Immature natural killer cell (primary cell): ENCODE measurements around the gene MGLL. TPM values are rescaled to one million over a fixed set of nuclear protein-coding genes. Genes with fewer than 3 reads are reported as not detected.
A peak's percentile ranks its signal among the peaks of the same experiment; 100 is the strongest.
"Not testable (repeated sequence)": the region's sequence is repeated elsewhere in the genome, so short reads cannot be mapped to it uniquely, and the experiment has no call there.

Source experiments
- DNase-seq, 3 donors: peaks; one replicate each; pipeline ENCODE4 v3.0.0; 2022; ENCODE audit warnings: mixed read lengths in 1 of 3
- H3K27ac Mint-ChIP-seq, 6 donors: one replicate each; pipeline ENCODE4 v1.8.0; 2020; ENCODE audit warnings: mixed read lengths in 6 of 6, mild to moderate bottlenecking in 5 of 6, inconsistent platforms in 4 of 6, moderate library complexity in 3 of 6
- H3K27me3 Mint-ChIP-seq, 3 donors: one replicate each; pipeline ENCODE4 v1.8.0; 2020 to 2021; ENCODE audit warnings: low read depth in 3 of 3, mild to moderate bottlenecking in 3 of 3, mixed read lengths in 3 of 3, moderate library complexity in 3 of 3, inconsistent platforms in 1 of 3
- H3K36me3 Mint-ChIP-seq, 3 donors: one replicate each; pipeline ENCODE4 v1.8.0; 2020; ENCODE audit warnings: mixed read lengths in 3 of 3, inconsistent platforms in 2 of 3, mild to moderate bottlenecking in 2 of 3
- H3K4me1 Mint-ChIP-seq, 2 donors: one replicate each; pipeline ENCODE4 v1.8.0; 2020; ENCODE audit warnings: inconsistent platforms in 2 of 2, mild to moderate bottlenecking in 2 of 2, mixed read lengths in 2 of 2, moderate library complexity in 1 of 2
- H3K4me3 Mint-ChIP-seq, 5 donors: one replicate each; pipeline ENCODE4 v1.8.0; 2020; ENCODE audit warnings: mild to moderate bottlenecking in 5 of 5, mixed read lengths in 5 of 5, inconsistent platforms in 3 of 5, moderate library complexity in 3 of 5
- H3K9me3 Mint-ChIP-seq, 6 donors: one replicate each; pipeline ENCODE4 v1.8.0; 2020; ENCODE audit warnings: mild to moderate bottlenecking in 6 of 6, mixed read lengths in 6 of 6, inconsistent platforms in 4 of 6, moderate library complexity in 3 of 6
- polyA plus RNA-seq, 3 donors: library from polyadenylated mRNA; unstranded; fragments of 300-500 nt; fragmentation: Illumina TruSeq; gene quantifications; one replicate each; pipeline ENCODE4 v1.2.3, GENCODE V29; 2021

The MGLL gene
- polyA plus RNA-seq, 3 donors from 2014 or later, result 2.6 to 3.6 (median 2.6) TPM

DNA sequence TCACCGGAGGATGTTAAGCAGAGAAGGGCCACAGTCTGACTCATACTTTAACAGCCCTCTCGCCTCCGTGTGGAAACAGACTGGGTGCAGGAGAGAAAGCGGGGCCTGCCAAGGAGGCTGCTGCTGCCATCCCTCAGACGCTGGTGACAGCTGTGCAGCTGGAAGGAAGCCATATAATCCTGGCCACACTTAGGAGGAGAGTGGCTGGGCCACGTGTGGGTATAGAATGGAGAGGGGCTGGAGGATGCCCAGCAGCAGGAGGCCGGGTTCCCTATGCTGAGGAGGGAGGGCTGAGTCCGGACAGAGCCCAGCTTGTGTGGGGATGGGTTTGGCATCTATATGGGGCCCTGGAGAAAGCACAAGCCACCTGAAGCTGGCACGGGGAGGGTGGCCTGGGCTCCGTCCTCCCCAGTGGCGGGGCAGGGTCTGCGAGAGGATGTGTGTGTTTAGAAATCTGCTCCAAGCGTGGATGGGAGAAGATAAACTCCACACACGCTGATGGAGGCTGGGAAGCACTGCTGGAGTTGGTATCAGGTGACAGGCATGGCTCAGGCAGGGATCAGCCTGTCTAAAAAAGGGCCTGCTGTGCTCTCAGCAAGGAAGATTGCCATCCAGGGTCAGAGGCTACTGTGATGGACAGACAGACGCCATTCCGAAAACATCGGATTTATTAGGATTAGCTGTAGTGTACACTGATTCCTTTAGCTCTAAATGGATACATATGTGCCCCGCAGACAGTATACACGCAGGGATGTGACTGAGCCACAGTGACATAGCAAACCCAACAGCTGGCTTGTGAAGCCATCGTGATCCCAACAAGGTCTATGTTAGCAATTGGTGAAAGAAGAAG lies 133.7 kb downstream of the MGLL start:
- H3K27me3 Mint-ChIP-seq, result peaks cover 2 to 7% (median 3%) of the 10 kb centered on the region in 3 donors
- no peak overlapping the region for H3K4me3 Mint-ChIP-seq
- H3K36me3 Mint-ChIP-seq, result no peaks in the 10 kb centered on the region
- H3K27ac Mint-ChIP-seq, result no peak overlapping the region
- no peaks in the 10 kb centered on the region for H3K4me1 Mint-ChIP-seq
- no peaks in the 10 kb centered on the region for H3K9me3 Mint-ChIP-seq
- DNase-seq, result no peak

DNA sequence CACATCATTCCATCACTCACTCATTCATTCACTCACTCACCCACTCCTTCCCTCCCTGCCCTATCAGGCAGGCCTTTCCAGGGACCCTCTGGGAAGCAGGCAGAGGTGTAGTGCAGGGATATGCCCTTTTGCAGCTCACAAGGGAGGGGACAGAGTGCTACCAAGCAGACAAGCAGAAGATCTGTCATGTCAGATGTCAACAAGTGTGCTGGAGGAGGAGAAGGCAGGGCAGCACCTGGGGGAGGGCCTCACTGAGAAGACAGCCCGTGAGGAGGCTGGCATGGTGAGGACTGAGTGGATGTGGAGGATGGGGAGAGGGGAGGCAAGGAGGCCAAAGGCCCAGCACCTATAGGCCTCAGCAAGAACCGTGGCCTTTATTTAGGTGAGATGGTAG lies 134.3 kb downstream of the MGLL start:
- Mint-ChIP-seq H3K36me3 (no peaks in the 10 kb centered on the region), H3K9me3 (no peaks in the 10 kb centered on the region), H3K4me3 (no peak overlapping the region), H3K4me1 (peaks cover 0 to 1% of the 10 kb centered on the region in 2 donors), H3K27me3 (peaks cover 2 to 3% (median 2%) of the 10 kb centered on the region in 3 donors), H3K27ac (no peak overlapping the region)
- DNase-seq, result no peak

DNA sequence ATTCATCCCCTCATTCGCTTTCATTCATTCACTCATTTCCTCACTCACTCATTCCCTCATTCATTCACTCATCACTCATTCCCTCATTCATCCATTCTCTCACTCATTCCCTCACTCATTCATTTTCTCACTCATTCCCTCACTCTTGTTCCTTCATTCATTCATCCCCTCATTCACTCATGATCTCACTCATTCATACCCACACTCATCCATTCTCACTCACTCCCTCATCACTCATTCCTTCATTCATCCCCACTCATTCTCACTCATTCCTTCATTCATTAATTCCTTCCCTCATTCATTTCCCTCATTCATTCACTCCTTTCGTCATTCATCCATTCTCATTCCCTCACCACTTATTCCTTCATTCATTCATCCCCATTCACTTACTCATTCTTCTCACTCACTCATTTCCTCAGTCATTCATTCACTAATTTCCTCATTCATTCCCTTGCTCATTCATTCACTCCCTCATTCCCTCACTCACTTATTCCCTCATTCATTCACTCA lies 135.0 kb downstream of the MGLL start:
- H3K9me3 Mint-ChIP-seq, result no peaks in the 10 kb centered on the region
- H3K27me3 Mint-ChIP-seq, result peaks cover 0 to 3% (median 3%) of the 10 kb centered on the region in 3 donors
- no peaks in the 10 kb centered on the region for H3K36me3 Mint-ChIP-seq
- H3K4me3 Mint-ChIP-seq, result no peak overlapping the region
- DNase-seq, result no peak
- no peak overlapping the region for H3K27ac Mint-ChIP-seq
- peaks cover 0 to 1% of the 10 kb centered on the region in 2 donors for H3K4me1 Mint-ChIP-seq

DNA sequence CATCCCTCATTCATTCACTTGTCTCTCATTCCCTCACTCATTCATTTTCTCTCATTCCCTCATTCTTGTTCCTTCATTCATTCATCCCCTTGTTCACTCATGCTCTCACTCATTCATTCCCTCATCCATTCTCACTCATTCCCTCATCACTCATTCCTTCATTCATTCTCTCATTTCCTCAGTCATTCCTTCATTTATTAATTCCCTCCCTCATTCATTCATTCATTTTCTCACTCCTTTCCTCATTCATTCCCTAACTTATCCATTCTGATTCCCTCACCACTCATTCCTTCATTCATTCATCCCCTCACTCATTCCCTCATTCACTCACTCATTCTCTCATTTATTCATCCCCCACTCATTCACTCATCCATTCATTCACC lies 135.8 kb downstream of the MGLL start:
- no peak overlapping the region for H3K27ac Mint-ChIP-seq
- H3K9me3 Mint-ChIP-seq, result no peaks in the 10 kb centered on the region
- no peak for DNase-seq
- H3K4me1 Mint-ChIP-seq, result peaks cover 0 to 1% of the 10 kb centered on the region in 2 donors
- no peaks in the 10 kb centered on the region for H3K36me3 Mint-ChIP-seq
- H3K4me3 Mint-ChIP-seq, result no peak overlapping the region
- peaks cover 0 to 4% (median 3%) of the 10 kb centered on the region in 3 donors for H3K27me3 Mint-ChIP-seq

GRCh38 chr3:127685708-127686511 lies 136.4 kb downstream of the MGLL start:
- Mint-ChIP-seq H3K36me3 (no peaks in the 10 kb centered on the region), H3K27ac (no peak overlapping the region), H3K27me3 (peaks cover 0 to 4% (median 3%) of the 10 kb centered on the region in 3 donors), H3K4me3 (no peak overlapping the region), H3K9me3 (no peaks in the 10 kb centered on the region), H3K4me1 (peaks cover 0 to 1% of the 10 kb centered on the region in 2 donors)
- no peak for DNase-seq

DNA sequence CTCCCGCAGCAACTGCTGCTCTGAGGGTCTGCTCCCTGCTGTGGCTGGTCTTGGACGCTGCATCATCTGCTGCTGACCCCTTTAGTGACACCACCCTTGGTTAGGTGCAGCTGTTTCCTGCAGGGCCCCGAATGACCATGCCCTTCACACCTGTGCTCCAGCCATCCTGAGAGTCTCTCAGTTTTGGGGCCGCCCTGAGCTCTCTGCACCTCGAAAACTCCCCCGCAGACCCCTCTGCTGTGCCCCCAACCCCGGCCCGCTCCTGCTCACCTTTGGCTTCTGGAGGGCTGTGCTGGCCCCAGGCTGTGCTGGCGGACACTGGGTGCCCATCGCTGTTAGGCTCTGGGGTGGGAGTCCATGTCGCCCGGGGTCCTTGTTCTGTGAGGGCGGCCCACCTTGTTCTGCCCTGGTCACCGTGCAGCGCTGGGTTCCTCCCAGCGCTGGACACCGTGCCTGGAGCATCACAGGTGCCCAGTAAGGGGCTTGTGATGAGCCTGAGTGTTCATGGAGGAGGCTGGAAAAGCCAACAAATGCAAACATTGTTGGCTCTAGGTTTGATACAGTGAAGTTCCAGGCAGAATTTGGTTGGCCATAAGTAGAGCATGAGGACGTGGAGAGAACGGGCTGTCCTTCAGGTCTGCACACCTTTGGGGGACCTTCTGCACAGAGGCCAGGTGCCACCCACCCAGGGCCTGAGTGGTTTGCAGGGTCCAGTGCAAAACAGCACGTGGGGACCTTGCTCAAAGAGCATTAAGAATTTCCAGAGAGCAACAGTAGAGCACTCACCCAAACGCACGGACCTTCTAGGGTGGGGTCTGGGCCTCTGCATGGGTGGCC lies 137.2 kb downstream of the MGLL start:
- peaks cover 0 to 3% (median 3%) of the 10 kb centered on the region in 3 donors for H3K27me3 Mint-ChIP-seq
- H3K4me1 Mint-ChIP-seq, result peaks cover 0 to 1% of the 10 kb centered on the region in 2 donors
- H3K9me3 Mint-ChIP-seq, result no peaks in the 10 kb centered on the region
- no peak for DNase-seq
- H3K27ac Mint-ChIP-seq, result no peak overlapping the region
- H3K36me3 Mint-ChIP-seq, result no peaks in the 10 kb centered on the region
- no peak overlapping the region for H3K4me3 Mint-ChIP-seq

DNA sequence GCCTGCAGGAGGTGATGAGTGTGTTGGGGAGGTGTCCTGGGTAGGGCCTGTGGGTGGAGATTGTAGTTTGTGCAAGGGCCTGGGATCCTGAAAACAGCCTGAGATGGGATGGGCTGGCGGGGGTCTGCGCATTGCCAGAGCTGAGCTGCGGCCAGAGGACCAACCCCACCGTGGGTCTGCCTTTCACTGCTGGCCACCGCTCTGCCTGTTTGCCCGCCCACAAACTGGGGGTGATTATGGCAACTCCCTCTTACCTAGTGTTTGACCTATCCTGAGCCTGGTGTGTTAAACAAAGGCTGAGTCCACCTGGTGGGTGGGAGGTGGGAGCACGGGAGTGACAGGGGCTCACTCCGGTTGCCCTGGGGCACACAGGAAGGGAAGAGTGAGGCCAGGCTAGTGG lies 139.8 kb downstream of the MGLL start:
- H3K4me1 Mint-ChIP-seq, result peaks cover 0 to 4% of the 10 kb centered on the region in 2 donors
- no peak for DNase-seq
- peaks cover 0 to 2% (median 0%) of the 10 kb centered on the region in 3 donors for H3K27me3 Mint-ChIP-seq
- no peak overlapping the region for H3K27ac Mint-ChIP-seq
- H3K9me3 Mint-ChIP-seq, result no peaks in the 10 kb centered on the region
- no peak overlapping the region for H3K4me3 Mint-ChIP-seq
- peaks cover 0 to 1% (median 0%) of the 10 kb centered on the region in 3 donors for H3K36me3 Mint-ChIP-seq

DNA sequence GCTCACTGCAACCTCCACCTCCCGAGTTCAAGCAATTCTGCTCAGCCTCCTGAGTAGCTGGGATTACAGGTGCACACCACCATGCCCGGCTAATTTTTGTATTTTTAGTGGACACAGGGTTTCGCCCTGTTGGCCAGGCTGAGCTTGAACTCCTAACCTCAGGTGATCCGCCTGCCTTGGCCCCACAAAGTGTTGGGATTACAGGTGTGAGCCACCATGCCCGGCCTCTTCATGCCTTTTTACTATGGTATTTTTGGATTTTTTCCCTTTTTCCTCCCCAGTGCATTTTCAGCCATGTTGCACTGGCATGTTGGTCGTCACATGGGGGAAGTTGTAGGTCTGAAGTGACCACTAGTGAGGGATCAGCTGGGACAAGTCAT lies 140.2 kb downstream of the MGLL start:
- H3K4me3 Mint-ChIP-seq, DNase-seq, H3K4me1 Mint-ChIP-seq, H3K9me3 Mint-ChIP-seq, H3K27me3 Mint-ChIP-seq, H3K27ac Mint-ChIP-seq, H3K36me3 Mint-ChIP-seq: not testable (repeated sequence)

DNA sequence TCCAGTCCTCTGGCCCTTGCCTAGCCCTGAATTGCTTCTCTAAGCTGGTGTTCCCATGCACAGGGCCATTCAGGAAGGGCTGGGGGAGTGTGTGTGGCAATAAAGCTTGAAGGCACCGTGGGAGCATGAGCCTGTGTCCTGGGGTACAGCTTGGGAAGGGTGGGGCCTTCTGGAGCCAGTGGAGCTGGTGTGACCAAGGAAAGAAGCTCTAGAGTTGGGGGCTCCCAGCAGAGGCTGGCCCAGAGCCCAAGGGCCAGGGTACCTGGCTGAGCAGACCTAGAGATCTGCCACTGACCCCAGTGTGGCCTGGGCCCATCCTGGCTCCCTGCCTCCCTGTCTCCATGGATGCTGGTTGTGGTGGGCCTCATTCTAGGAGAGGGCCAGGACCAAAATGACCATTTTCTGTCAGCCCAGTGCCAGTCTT lies 141.5 kb downstream of the MGLL start:
- H3K4me1 Mint-ChIP-seq, result peaks cover 5 to 9% of the 10 kb centered on the region in 2 donors
- H3K4me3 Mint-ChIP-seq, result no peak overlapping the region
- peaks cover 0 to 2% (median 0%) of the 10 kb centered on the region in 3 donors for H3K27me3 Mint-ChIP-seq
- H3K27ac Mint-ChIP-seq, result peak overlapping the region in 1 of 6 donors; percentile 52
- H3K36me3 Mint-ChIP-seq, result peaks cover 0 to 3% (median 0%) of the 10 kb centered on the region in 3 donors
- no peak for DNase-seq
- H3K9me3 Mint-ChIP-seq, result no peaks in the 10 kb centered on the region

DNA sequence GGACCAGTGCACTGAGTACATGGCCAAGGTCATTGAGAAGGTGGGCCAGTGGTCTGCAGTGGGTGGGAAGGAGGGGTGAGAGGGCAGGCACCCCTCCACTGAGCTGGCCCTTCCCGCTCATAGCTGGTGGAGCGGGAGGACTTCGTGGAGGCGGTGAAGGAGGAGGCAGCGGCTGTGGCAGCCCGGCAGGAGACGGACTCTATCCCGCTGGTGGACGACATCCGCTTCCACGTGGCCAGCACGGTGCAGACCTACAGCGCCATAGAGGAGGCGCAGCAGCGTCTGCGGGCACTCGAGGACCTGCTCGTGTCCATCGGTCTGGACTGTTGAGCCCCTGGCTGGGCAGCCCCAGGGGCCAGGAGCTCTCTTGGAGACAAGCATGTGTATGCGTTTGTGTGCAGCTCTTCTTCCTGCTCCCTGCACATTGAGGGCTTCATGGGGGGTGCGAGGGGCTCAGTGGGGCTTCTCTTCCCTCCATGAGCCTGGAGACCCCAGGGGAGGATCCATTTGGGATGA lies 142.1 kb downstream of the MGLL start:
- Mint-ChIP-seq H3K27ac (no peak overlapping the region), H3K27me3 (peaks cover 0 to 2% (median 0%) of the 10 kb centered on the region in 3 donors), H3K9me3 (no peaks in the 10 kb centered on the region), H3K4me3 (no peak overlapping the region), H3K36me3 (peaks cover 0 to 3% (median 0%) of the 10 kb centered on the region in 3 donors), H3K4me1 (peaks cover 10 to 13% of the 10 kb centered on the region in 2 donors)
- no peak for DNase-seq

DNA sequence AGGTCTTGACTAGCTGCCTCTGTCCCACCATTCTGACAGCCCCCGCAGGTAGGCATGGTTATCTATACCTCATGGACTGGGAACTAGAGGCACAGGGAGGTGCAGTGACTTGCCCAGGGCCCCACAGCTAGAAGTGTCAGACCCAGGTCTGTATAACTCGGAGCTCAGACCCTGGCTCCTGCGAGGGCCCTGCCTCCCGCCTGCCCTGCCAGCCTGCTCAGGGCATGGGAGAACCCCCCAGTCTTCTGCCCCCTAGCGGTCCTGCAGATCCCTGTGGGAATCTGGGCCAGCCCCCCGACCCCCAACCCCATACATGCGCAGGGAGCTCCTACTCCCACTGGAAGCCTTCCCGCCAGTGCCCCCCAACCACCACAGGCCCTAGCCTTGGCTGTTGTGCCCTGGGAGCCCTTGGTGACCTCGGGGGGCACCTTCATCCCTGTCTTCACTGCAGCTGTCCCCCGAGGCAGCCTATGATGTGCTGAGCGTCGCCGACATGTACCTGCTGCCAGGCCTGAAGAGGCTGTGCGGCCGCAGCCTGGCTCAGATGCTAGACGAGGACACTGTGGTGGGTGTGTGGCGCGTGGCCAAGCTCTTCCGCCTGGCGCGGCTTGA lies 142.7 kb downstream of the MGLL start:
- Mint-ChIP-seq H3K36me3 (peaks cover 0 to 3% (median 0%) of the 10 kb centered on the region in 3 donors), H3K4me1 (peaks cover 16 to 17% of the 10 kb centered on the region in 2 donors), H3K4me3 (no peak overlapping the region), H3K27me3 (peaks cover 0 to 2% (median 0%) of the 10 kb centered on the region in 3 donors), H3K9me3 (no peaks in the 10 kb centered on the region), H3K27ac (no peak overlapping the region)
- no peak for DNase-seq

- Mint-ChIP-seq H3K4me3 (no peak overlapping the region), H3K4me1 (peaks cover 23% of the 10 kb centered on the region in 2 donors)
Measured at GRCh38 chr3:127678611-127679533, 143.4 kb downstream of the MGLL start.

More at GRCh38 chr3:127678611-127679533, 143.4 kb downstream of the MGLL start:
- Mint-ChIP-seq H3K36me3 (peaks cover 0 to 3% (median 0%) of the 10 kb centered on the region in 3 donors), H3K27me3 (peaks cover 0 to 2% (median 0%) of the 10 kb centered on the region in 3 donors), H3K27ac (no peak overlapping the region), H3K9me3 (no peaks in the 10 kb centered on the region)
- DNase-seq, result no peak
